IPS-18c (cell line): ENCODE results near the gene MICA.
"Not testable (repeated sequence)": the region's sequence is repeated elsewhere in the genome, so short reads cannot be mapped to it uniquely, and the experiment has no call there.

Experiments
- H3K4me3 ChIP-seq: 2 replicates; pipeline ENCODE4 v1.7.0; 2013; ENCODE audit warnings: low read depth, mild to moderate bottlenecking, low read length, moderate library complexity; ENCODE audit not compliant: insufficient read depth
- H3K9me3 ChIP-seq: one replicate; pipeline ENCODE4 v1.6.1; 2013; ENCODE audit warnings: mild to moderate bottlenecking, low read length, moderate library complexity; ENCODE audit not compliant: control insufficient read depth, insufficient read depth

The MICA gene

GRCh38 chr6:31399589-31400466 lies 3.6 kb upstream of the MICA start:
- H3K9me3 ChIP-seq = no peaks in the 10 kb centered on the region
- H3K4me3 ChIP-seq = peak overlapping the region; percentile 82

GRCh38 chr6:31400467-31401289 lies 2.7 kb upstream of the MICA start:
- peak overlapping the region; percentile 82 for H3K4me3 ChIP-seq
- H3K9me3 ChIP-seq = no peaks in the 10 kb centered on the region

- no peaks in the 10 kb centered on the region for H3K9me3 ChIP-seq
- no peak overlapping the region; the same call in 1 of the 2 replicates for H3K4me3 ChIP-seq
These were observed 2.0 kb upstream of the MICA start for GRCh38 chr6:31401403-31401802.

GRCh38 chr6:31402324-31403282 lies 792 bp upstream of the MICA start:
- H3K9me3 ChIP-seq = no peaks in the 10 kb centered on the region
- peak overlapping the region; percentile 78 for H3K4me3 ChIP-seq

DNA sequence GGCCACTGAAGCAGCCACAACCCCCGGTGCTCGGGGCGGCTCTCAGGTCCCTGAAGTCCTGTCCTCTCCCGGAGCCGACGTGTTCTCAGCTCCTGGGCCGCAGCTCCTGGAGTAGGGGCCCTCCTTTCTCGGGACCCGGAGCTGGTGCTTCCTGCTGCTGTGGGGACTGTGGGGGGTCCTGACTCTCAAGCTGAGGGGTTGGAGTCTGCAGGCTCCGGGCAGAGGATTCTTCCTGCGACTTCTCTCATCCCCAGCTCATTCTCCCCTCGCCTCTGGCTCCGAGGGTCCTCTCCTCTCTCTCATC lies 618 bp downstream of the MICA start:
- not testable (repeated sequence) for H3K9me3 ChIP-seq
- H3K4me3 ChIP-seq = peak overlapping the region; percentile 78

GRCh38 chr6:31405996-31406395 lies 2.6 kb downstream of the MICA start:
- H3K9me3 ChIP-seq = no peaks in the 10 kb centered on the region
- no peak overlapping the region for H3K4me3 ChIP-seq

- no peak overlapping the region for H3K4me3 ChIP-seq
- no peaks in the 10 kb centered on the region for H3K9me3 ChIP-seq
These were observed 4.3 kb downstream of the MICA start for GRCh38 chr6:31407699-31408098.

- H3K4me3 ChIP-seq = no peak overlapping the region
- H3K9me3 ChIP-seq = no peaks in the 10 kb centered on the region
These were observed 9.1 kb downstream of the MICA start for GRCh38 chr6:31412506-31412905.

DNA sequence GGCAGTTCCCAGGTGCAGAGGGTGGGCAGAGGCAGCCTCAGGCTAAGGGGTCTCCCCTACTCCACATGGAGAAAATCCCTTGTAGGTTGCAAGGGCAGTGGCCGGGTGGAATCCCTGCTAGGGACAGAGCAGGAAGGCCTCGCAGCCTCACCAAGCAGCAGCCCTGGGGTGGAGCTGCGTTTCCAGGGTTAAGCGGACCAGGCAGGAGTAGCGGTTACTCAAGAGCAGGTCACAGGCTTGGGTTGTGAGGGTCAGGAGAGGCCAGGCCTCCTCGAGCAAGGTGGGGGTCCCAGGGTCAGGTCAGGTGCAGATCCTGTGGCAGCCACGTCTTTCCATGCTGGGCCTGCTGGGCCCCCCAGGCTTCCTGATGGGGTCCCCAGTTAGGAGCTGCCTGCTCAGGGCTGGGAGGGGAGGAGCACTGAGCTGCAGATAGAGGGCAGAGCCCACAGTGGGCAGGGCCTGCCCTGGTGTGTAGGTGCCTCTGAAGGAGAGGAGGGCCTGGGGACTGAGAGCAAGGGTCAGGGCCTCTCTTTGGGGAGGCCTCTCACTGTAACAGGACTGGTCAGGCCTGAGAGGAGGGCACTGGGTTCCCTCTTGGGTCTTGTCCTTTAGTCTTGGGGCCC lies 10.9 kb downstream of the MICA start:
- not testable (repeated sequence) for H3K9me3 ChIP-seq, H3K4me3 ChIP-seq

DNA sequence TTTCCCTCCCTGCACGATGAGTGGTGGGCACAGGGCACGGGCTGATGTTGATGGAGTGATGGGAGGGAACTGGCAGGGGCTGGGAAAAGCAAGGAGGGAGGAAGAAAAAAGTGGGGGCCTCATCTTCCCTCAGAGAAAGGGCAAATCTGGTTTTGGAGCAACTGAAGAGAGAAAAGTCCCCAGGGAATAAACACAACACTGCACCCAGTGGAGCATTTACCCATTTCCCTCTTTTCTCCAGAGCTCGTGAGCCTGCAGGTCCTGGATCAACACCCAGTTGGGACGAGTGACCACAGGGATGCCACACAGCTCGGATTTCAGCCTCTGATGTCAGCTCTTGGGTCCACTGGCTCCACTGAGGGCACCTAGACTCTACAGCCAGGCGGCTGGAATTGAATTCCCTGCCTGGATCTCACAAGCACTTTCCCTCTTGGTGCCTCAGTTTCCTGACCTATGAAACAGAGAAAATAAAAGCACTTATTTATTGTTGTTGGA lies 11.4 kb downstream of the MICA start:
- H3K4me3 ChIP-seq = no peak overlapping the region
- H3K9me3 ChIP-seq = no peaks in the 10 kb centered on the region

DNA sequence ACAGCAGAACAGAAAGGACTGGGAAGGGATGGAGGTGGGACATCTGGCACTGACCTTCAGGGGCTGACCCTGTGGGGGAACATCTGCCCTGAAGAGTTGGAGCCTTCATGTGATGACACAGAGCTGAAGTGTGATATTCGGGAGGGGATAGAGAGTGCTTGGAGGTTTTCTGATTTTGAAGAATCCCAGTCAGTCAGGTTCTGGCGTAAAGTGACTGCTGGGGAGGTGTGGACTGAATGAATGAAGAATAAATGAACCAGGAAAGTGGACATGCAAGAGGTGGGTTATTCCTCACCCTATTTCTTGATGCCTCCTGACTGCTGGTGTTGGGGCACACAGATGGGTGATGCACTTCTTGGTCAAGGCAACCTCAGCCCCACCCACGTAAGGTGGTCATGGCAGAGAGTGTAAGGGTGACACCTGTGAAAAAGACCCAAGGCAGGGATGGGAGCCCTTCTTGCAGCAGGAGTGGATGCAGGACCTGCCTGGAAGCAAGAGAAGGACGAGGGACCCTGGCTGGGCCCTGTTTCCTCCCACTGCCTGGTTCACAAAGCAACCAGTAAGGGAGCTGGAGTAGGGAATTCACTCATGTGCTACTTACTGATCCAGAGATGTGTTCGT lies 13.1 kb downstream of the MICA start:
- Histone ChIP-seq H3K9me3 (no peaks in the 10 kb centered on the region), H3K4me3 (no peak overlapping the region)

DNA sequence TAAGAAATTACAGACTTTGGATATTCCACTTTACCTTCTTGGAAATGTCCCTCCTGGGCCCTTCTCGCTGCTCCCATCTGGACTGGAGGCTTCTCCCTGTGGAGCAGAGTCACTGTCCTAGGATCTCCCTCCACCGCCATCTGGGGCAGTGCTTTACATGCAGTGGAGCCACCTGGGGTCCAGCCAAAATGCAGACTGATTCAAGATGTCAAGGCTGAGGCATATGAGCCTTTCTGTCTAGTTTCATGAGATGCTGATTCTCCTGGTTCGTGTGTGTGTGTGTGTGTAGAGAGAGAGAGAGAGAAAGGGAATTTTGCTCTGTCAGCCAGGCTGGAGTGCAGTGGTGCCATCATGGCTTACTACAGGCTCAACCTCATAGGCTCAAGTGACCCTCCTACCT lies 14.9 kb downstream of the MICA start:
- Histone ChIP-seq H3K9me3 (no peaks in the 10 kb centered on the region), H3K4me3 (no peak overlapping the region)

GRCh38 chr6:31419842-31420241 lies 16.4 kb downstream of the MICA start:
- no peaks in the 10 kb centered on the region for H3K9me3 ChIP-seq
- no peak overlapping the region for H3K4me3 ChIP-seq

DNA sequence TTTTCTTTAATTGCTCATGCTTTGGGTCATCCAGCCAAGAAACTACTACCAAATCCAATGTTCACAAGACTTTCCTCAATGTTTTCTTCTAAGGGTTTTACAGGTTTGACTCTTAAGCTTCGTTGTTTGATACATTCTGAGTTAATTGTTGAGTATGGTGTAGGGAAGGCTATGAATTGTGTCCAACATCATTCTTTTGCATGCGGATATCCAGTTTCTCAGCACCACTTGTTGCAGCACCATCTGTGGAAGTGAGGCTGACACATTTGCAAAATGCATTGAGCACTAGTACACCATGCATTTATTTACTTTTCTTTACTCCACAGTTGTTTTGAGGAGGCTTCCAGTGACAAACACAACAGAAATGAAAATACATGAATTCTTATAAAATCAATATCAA lies 17.2 kb downstream of the MICA start:
- Histone ChIP-seq H3K4me3 (no peak overlapping the region), H3K9me3 (no peaks in the 10 kb centered on the region)

- Histone ChIP-seq H3K9me3 (no peaks in the 10 kb centered on the region), H3K4me3 (no peak overlapping the region)
These were observed 19.2 kb downstream of the MICA start for GRCh38 chr6:31422587-31422986.

GRCh38 chr6:31423550-31423949 lies 20.2 kb downstream of the MICA start:
- Histone ChIP-seq H3K4me3 (no peak overlapping the region), H3K9me3 (no peaks in the 10 kb centered on the region)
